GM03348 (cell line): ENCODE measurements around the gene KRT6C.
A peak's percentile ranks its signal among the peaks of the same experiment; 100 is the strongest.

ENCODE experiments used
- DNase-seq: peaks from one replicate; pipeline ENCODE4 v3.0.0; 2012; ENCODE audit warnings: low spot score

Gene KRT6C

DNA sequence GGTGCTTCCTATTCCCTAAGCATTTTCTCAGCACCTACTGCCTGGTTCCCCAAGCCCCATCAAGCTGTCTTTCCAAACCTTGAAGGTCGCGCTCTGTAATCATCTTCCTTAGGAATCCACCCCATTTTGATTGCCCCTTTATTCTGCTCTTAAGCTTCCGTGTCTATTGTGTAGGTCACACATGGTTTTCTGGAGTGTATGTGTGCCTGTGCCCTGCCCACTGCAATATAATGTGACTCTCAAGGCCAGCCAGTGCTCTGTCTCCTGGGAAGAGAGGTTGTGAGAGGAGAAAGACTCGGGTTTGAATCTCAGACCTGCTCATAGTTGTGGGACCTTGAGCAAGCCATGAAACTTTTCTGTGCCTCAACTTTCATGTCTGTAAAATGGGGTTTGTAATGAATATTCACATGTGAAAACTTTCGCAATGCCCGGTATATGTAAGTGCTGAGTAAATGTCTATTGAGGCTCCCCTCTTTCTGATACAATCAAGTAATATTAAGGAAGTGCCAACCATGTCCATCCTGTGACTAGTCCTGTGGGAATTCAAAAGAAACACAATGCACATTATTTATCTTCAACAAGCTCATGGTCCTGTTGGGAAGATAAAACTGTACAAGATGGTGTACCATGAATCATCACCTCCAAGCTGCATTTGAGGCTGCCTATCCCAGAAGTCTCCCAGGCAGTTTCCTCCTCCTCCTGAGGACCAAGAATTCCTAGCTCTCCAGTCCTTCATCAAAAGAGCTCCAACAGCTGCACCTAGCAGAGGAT is 38.7 kb downstream of the KRT6C start:
- DNase-seq: no peak

DNA sequence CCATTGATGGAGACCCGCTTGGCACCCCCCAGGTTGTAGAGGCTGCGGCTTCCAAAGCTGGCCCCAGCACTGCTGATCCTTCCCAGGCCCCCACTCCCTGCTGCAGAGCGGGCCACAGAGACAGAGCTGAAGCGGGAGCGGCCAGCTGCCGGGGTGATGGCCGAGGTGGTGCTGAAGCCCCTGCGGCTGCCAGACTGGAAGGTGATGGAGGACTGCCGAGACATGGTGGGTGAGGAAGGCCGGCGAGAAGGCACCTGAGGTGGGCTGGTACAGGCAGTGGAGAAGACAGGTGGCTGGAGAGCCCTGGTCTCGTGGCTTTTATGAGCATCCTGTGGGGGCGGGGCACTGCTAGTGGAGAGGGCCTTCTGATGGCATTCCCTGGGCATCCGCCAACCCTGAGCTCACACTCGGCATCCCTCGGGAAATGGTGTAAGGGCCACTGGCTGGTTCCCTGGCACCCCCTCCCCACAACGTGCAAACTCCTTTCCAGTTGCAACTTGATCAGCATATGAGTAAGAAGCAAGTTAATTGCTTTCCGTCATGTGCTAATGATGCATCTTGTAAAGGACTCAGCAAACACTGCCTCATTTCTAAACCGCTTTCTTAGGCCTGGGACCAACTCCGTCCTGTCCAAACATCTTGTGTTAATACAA is 39.4 kb downstream of the KRT6C start, which contains the start of gene KRT75:
Gene KRT75, minus strand, starts transcription at position 291 of the 653 bp plus-strand sequence. Its CDS starts 67 bp downstream, at position 224.
- no peak for DNase-seq

DNA sequence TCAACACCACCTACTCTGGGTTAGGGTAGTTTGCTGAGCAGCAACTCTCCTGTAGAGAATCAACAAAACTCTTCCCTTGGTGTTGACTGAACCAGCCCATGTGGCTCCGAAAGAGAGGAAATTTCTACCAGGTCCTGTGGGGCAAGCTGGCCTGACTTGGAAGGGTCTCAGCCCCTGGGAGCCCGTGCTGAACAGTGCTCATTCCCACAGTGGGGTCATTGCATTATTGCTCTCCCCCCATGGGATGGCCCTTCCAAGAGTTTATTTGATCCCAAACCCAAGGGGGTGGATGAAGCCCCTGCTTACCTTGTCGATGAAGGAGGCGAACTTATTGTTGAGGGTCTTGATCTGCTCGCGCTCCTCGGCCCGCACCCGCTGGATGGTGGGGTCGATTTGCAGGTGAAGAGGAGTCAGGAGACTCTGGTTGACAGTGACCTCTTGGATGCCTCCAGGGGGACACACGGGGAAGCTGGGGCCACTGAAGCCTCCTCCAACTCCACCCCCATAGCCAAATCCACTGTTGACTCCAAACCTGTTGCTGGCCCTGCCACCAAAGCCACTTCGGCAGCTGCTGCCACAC is 40.0 kb downstream of the KRT6C start:
- no peak for DNase-seq

DNA sequence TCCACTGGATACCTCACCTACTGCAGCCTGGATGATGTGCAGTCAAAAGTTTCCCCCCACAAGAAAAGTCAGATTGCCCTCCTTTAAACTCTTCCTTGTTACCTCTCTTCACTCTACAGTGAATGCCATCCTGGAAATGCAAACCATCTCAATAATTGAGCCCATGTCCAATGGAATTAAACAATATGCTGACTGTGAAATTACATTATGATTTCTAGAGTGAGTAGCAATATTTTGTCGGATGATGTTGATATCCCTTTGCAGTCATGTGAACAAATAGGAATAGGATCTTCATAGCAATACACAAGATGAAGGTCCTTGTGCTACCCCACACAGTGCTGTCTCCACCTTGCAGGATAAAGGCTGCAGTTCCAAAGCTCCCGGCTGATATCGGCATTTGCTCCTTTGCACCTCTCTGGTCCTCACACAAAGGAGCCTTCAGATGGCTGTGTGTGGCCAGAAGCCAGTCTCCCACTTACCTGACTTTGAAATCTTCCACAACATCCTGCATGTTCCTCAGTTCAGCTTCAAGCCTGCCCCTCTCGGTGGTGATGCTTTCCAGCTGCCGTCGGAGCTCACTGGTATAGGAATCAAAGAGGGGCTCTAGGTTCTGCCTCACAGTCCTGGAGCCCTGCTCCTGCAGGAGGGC is 40.9 kb downstream of the KRT6C start:
- DNase-seq: no peak

DNA sequence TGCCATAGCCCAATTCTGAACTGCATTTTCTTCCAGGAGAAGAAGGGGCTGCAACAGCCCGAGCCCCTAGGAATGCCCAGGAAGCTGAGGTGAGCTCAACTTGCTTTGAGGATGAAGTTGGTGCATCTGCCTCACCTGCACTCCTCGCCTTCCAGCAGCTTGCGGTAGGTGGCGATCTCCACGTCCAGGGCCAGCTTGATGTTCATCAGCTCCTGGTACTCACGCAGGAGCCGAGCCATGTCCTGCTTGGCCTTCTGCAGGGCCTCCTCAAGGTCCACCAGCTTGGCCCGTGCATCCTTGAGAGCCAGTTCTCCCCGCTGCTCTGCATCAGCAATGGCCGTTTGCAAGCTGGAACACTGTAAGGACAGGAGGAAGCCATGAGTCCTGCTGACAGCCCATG is 45.5 kb downstream of the KRT6C start:
- DNase-seq: no peak

DNA sequence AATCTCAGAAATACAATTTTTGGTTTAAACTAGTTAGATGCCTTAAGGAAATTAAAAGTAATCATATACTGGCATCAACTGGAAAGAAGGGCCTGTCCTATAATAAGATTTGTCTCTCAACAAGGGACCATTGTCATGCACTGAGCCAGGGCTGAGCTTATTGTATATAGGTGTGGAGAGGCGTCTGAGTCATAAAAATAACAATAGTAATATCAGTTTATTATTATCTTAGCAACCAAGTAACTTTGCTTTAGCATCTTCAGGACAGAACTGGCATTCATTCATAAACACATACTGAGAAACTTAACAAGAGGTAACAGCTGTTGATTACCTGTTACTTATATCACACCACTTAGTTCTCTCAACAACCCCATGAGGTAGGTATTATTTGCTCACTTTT is 46.5 kb downstream of the KRT6C start:
- no peak for DNase-seq

DNA sequence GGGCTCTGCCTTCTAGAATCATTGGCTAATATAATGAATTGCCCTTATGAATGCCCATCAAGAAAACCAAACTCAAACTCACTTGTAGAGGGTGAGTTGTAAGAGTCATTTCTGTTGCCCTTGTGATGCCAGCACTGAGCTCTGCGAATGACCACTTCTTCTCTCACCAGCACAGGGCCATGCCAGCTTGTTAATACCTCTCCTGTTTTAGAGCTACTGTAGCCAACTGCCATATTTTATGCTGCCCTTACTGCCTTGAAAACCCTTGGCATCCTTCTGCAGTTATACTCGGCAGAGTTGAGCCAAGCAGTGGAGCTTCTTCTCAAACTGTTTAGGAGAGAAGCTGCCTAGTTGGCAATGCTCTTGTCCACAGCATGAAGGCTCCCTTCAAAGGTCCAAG is 47.6 kb downstream of the KRT6C start:
- DNase-seq: no peak

DNA sequence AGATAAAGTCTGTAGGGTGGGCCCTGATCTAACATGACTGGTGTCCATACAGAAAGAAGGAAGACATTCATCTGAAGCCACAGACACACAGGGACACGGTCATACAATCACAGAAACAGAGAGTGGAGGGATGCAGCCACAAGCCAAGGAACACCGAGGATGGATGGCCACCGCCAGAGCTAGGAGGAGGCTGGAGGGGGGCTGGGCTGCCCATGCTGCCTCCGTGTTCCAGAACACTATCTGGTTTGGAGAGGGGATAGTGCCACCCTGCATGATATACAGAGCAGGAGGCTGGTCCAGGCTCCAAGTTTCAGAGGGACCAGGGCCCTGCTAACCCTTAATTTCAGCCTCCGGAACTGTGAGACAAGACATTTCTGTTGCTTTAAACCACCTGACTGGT is 48.1 kb downstream of the KRT6C start:
- no peak for DNase-seq

DNA sequence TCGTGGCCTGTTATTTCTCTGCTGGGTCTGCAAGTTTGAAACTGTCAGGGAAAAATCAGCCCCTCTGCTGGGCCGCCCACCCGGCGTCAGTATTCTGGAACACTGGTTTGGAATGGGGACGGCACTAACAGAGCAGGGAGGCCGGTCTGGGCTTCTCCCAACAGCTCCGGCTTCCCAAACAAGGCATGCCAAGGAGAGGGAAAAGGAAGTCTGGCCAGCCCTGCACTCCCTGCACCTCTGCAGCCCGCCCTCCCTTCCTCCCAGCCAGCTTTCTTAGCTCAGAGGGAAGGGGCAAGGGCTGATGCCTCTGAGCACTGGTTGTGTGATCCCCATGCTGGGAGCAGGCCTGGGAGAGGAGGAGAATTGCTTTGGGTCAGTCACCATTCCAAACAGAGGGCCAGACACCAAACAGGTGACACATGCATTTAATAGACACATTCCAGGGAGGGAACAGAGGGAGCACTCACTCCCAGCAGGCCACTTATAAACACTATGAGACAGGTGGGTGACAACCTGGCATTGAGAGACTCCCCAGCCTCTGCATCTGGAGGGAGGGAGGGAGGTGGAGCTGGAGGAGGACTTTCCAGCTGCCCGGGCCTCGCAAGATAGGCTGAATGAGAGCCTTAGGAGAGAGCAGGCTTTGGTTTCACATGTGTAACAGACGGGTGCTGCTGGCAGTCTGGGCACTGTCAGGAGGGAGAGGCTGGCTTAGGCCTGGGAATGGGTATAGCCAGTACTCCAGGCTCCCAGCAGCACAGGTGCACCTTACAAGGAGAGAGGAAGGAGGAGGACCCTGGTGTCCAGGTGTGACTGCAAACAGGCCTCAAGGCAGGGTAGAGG is 49.7 kb downstream of the KRT6C start:
- peak; percentile 31 for DNase-seq

DNA sequence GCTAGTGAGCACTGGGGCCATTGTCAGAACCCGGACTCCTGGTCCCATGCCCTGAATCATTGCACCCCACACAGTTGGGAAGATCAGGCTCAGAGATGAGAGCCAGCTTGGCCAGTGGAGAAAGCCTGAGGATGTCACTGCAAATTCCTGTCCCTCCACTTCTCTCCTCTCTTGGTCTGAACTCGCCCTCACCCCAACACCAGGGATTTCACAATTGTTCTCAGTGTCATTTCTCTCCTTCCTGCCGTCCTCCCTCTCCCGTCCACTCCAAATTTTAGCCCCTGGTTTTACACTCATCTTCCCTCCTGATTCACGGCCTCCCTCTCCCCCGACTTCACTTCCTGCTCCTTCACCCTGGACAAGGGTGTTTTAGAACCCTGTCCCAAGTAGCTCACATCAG is 50.6 kb downstream of the KRT6C start:
- DNase-seq: no peak

DNA sequence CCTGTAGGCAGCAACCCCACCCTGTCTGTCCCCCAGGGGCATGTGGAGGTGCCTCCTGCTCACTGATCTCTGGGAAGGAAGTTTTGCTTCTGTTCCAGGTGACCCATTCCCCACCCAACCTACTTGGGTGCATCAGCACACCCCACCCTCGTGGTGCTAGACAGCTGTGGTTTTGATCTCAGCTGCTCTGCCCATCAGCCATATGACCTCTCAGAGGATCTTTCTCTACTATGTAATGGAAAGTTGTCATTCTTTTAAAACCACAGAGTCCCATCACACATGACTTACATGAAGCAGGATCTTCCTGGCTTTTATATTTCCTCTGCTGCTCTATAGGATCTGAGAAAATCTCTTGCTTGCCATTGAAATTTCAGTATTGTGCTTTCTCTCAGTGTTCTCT is 53.9 kb downstream of the KRT6C start:
- no peak for DNase-seq

DNA sequence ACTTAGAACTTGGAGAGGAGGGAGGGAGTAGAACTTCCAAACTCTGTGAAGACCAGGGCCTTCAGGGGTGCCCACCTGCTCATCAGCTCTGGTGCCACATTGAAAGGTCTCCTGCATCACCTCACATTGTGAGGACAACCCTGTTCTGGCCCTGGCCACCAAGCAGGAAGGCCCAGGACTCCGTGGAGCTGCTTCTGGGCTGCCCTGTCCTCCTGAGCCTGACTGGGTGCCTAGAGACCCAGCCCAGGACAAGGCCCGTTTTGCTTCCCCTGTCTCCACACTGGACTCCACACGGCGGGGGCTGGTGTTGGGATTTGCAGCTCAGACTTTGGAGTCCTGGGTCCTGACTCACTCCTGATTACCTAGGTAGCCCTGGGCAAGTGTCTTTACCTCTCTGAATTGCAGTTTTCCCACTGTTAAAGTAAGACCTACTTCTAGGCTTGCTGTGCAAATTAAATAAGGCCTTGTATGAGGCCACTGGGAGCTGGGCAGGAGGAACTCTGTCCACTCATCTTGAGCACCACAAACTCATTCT is 55.0 kb downstream of the KRT6C start:
- DNase-seq: no peak
